ENCODE results near the gene SLC12A8.

GRCh38 chr3:125148836-125149235, 63.7 kb downstream of the SLC12A8 start:
- TF ChIP-seq POLR2A (IDR thresholded peaks at IDR 0.05), result no peak
- no peak for TF ChIP-seq CTCF (IDR thresholded peaks at IDR 0.05)

Data from right lobe of liver (tissue), 4 donors.